HG03439 (cell line): ENCODE data around the gene FBXO48.

Source experiments
- ATAC-seq: cut with Tn5 transposase; IDR thresholded peaks from one replicate; pipeline ENCODE4 v1.9.1; 2021; ENCODE audit warnings: mild to moderate bottlenecking, moderate library complexity; ENCODE audit not compliant: unreplicated experiment

FBXO48 gene

GRCh38 chr2:68438455-68439303, 28.4 kb downstream of the FBXO48 start:
- no peak for ATAC-seq

- no peak for ATAC-seq
Observed at GRCh38 chr2:68436270-68436669, 30.8 kb downstream of the FBXO48 start.

GRCh38 chr2:68435615-68436014, 31.5 kb downstream of the FBXO48 start:
- no peak for ATAC-seq

GRCh38 chr2:68434981-68435380, 32.1 kb downstream of the FBXO48 start:
- ATAC-seq = no peak

- no peak for ATAC-seq
Observed at GRCh38 chr2:68432696-68433658, 34.1 kb downstream of the FBXO48 start.

- no peak for ATAC-seq
Observed at GRCh38 chr2:68431316-68431972, 35.6 kb downstream of the FBXO48 start.

GRCh38 chr2:68429311-68429826, 37.7 kb downstream of the FBXO48 start:
- ATAC-seq = no peak

- ATAC-seq = no peak
Observed at GRCh38 chr2:68428746-68429145, 38.3 kb downstream of the FBXO48 start.

- no peak for ATAC-seq
Observed at GRCh38 chr2:68428126-68428525, 39.0 kb downstream of the FBXO48 start.

- no peak for ATAC-seq
Observed at GRCh38 chr2:68426848-68427579, 40.1 kb downstream of the FBXO48 start.

- ATAC-seq = no peak
Observed at GRCh38 chr2:68426446-68426845, 40.6 kb downstream of the FBXO48 start.

GRCh38 chr2:68425503-68425902, 41.6 kb downstream of the FBXO48 start:
- ATAC-seq = no peak

GRCh38 chr2:68423966-68424650, 43.0 kb downstream of the FBXO48 start:
- ATAC-seq = peak; percentile 86

- ATAC-seq = no peak
Observed at GRCh38 chr2:68420254-68420910, 46.7 kb downstream of the FBXO48 start.

- no peak for ATAC-seq
Observed at GRCh38 chr2:68418855-68419254, 48.2 kb downstream of the FBXO48 start.

- ATAC-seq = no peak
Observed at GRCh38 chr2:68418419-68418818, 48.7 kb downstream of the FBXO48 start.

GRCh38 chr2:68417926-68418325, 49.2 kb downstream of the FBXO48 start:
- ATAC-seq = no peak

- no peak for ATAC-seq
Observed at GRCh38 chr2:68416081-68416675, 50.9 kb downstream of the FBXO48 start.

GRCh38 chr2:68415521-68415920, 51.6 kb downstream of the FBXO48 start:
- no peak for ATAC-seq
